Activated T-helper 9 cell treated with anti-CD3 and anti-CD28 coated beads, Interleukin-2, amount 50 U/mL, for 16 hours (primary cell): ENCODE results near the gene PCDHA8.
"Not testable (repeated sequence)": the region's sequence is repeated elsewhere in the genome, so short reads cannot be mapped to it uniquely, and the experiment has no call there.

Experiments used
- DNase-seq: peaks from one replicate; pipeline ENCODE4 v3.0.0-alpha.2; 2020; ENCODE audit warnings: low read depth

The PCDHA8 gene, protein sequence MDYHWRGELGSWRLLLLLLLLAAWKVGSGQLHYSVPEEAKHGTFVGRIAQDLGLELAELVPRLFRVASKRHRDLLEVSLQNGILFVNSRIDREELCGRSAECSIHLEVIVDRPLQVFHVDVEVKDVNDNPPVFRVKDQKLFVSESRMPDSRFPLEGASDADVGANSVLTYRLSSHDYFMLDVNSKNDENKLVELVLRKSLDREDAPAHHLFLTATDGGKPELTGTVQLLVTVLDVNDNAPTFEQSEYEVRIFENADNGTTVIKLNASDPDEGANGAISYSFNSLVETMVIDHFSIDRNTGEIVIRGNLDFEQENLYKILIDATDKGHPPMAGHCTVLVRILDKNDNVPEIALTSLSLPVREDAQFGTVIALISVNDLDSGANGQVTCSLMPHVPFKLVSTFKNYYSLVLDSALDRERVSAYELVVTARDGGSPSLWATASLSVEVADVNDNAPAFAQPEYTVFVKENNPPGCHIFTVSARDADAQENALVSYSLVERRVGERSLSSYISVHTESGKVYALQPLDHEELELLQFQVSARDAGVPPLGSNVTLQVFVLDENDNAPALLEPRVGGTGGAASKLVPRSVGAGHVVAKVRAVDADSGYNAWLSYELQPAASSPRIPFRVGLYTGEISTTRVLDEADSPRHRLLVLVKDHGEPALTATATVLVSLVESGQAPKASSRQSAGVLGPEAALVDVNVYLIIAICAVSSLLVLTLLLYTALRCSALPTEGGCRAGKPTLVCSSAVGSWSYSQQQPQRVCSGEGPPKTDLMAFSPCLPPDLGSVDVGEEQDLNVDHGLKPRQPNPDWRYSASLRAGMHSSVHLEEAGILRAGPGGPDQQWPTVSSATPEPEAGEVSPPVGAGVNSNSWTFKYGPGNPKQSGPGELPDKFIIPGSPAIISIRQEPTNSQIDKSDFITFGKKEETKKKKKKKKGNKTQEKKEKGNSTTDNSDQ

GRCh38 chr5:140840978-140841962, at the start of gene PCDHA8:
TSS of gene PCDHA8 (plus strand) at chr5:140841187. CDS start at chr5:140841322, 135 bp downstream.
- DNase-seq: no peak

DNA sequence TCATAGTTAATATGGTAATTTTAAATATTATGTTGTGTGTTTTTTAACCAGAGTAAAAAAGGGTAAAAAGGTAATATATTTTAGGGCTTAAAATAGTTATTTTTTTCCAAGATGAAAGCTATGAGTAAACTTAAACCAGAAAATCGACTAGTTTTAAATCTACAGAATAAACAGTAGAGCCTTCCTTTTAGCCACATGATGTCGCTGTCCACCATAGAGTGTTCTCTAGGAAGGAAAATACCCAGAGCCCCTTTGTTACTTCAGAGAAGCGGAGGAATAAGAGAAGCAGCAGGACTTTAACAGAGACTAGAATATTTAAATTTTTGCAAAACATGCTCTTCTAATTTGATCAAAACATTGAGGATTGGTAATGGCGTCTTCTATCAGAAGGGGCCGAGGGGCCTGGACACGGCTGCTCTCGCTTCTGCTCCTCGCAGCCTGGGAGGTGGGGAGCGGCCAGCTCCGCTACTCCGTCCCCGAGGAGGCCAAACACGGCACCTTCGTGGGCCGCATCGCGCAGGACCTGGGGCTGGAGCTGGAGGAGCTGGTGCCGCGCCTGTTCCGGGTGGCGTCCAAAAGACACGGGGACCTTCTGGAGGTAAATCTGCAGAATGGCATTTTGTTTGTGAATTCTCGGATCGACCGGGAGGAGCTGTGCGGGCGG, 46.3 kb upstream of the PCDHA8 start, which contains the start of gene PCDHA2:
Gene PCDHA2, plus strand, starts transcription at position 258 of the 664 bp plus-strand sequence.
- no peak for DNase-seq

GRCh38 chr5:140795259-140795641, 45.7 kb upstream of the PCDHA8 start:
- no peak for DNase-seq

GRCh38 chr5:140796072-140796717, 44.8 kb upstream of the PCDHA8 start:
- not testable (repeated sequence) for DNase-seq

DNA sequence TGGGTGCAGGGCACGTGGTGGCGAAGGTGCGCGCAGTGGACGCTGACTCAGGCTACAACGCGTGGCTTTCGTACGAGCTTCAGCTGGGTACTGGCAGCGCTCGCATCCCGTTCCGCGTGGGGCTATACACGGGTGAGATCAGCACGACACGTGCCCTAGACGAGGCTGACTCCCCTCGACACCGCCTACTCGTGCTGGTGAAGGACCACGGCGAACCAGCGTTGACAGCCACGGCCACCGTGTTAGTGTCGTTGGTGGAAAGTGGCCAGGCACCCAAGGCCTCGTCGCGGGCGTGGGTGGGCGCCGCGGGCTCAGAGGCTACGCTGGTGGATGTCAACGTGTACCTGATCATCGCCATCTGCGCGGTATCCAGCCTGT, 44.3 kb upstream of the PCDHA8 start:
- DNase-seq: no peak

- DNase-seq: no peak
Observed at GRCh38 chr5:140800816-140801493, 40.0 kb upstream of the PCDHA8 start, which contains the start of gene PCDHA3. TSS of gene PCDHA3 (plus strand) at chr5:140801057.

DNA sequence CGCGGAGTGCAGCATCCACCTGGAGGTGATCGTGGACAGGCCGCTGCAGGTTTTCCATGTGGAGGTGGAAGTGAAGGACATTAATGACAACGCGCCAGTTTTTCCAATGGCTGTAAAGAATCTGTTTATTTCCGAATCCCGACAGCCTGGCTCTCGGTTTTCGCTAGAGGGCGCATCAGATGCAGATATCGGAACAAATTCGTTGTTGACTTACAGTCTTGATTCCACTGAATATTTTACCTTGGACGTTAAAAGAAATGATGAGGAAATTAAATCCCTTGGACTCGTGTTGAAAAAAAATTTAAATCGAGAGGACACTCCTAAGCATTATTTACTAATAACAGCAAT, 39.5 kb upstream of the PCDHA8 start:
- no peak for DNase-seq

- DNase-seq: not testable (repeated sequence)
Observed at GRCh38 chr5:140802381-140802780, 38.6 kb upstream of the PCDHA8 start.

DNA sequence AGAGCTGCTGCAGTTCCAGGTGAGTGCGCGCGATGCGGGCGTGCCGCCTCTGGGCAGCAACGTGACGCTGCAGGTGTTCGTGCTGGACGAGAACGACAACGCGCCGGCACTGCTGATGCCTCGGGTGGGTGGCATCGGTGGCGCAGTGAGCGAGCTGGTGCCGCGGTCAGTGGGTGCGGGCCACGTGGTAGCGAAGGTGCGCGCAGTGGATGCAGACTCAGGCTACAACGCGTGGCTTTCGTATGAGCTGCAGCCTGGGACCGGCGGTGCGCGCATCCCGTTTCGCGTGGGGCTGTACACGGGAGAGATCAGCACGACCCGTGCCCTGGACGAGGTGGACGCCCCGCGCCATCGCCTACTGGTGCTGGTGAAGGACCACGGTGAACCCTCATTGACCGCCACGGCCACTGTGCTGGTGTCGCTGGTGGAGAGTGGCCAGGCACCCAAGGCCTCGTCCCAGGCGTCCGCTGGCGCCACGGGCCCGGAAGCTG, 38.2 kb upstream of the PCDHA8 start:
- no peak for DNase-seq

DNA sequence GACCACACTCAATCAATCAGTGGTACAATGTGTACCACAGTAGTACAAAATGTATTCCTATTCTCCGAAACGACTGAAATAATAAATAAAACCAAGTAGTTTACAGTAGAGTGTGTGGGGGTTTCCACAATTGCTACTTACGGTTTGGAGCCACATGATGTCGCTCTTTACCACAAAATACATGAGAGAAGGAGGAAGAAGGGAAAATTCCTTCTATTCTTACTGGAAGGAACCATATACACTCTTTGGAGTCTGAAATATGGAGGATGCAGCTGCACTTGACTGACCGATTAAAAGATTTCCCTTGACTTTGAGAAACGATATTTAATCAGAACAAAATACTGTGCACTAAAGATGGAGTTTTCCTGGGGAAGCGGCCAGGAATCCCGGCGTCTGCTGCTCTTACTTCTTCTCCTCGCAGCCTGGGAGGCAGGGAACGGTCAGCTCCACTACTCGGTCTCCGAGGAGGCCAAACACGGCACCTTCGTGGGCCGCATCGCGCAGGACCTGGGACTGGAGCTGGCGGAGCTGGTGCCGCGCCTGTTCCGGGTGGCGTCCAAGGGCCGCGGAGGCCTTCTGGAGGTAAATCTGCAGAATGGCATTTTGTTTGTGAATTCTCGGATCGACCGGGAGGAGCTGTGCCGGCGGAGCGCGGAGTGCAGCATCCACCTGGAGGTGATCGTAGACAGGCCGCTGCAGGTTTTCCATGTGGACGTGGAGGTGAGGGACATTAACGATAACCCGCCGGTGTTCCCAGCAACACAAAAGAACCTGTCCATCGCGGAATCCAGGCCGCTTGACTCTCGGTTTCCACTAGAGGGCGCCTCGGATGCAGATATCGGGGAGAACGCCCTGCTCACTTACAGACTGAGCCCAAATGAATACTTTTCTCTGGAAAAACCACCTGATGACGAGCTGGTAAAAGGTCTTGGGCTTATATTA, 33.9 kb upstream of the PCDHA8 start, which contains the start of gene PCDHA4:
Gene PCDHA4, plus strand, starts transcription at position 235 of the 942 bp plus-strand sequence.
- no peak for DNase-seq

DNA sequence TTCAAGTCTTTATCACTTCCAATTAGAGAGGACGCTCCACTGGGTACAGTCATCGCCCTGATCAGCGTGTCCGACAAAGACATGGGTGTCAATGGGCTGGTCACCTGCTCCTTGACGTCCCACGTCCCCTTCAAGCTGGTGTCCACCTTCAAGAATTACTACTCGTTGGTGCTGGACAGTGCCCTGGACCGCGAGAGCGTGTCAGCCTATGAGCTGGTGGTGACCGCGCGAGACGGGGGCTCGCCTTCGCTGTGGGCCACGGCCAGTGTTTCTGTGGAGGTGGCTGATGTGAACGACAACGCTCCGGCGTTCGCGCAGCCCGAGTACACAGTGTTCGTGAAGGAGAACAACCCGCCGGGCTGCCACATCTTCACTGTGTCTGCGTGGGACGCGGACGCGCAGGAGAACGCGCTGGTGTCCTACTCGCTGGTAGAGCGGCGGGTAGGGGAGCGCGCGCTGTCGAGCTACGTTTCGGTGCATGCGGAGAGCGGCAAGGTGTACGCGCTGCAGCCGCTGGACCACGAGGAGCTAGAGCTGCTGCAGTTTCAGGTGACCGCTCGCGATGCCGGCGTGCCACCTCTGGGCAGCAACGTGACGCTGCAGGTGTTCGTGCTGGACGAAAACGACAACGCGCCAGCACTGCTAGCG, 32.6 kb upstream of the PCDHA8 start:
- not testable (repeated sequence) for DNase-seq

DNA sequence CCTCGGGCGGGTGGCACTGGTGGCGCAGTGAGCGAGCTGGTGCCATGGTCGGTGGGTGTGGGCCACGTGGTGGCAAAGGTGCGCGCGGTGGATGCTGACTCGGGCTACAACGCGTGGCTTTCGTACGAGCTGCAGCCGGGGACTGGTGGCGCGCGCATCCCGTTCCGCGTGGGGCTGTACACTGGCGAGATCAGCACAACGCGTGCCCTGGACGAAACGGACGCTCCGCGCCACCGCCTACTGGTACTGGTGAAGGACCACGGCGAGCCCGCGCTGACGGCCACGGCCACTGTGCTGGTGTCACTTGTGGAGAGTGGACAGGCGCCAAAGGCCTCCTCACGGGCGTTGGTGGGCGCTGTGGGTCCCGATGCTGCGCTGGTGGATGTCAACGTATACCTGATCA, 32.1 kb upstream of the PCDHA8 start:
- no peak for DNase-seq

GRCh38 chr5:140821375-140822280, 19.4 kb upstream of the PCDHA8 start, which contains the start of gene PCDHA5:
TSS of gene PCDHA5 (plus strand) at chr5:140821613.
- DNase-seq: no peak

- no peak for DNase-seq
Observed at GRCh38 chr5:140822281-140822629, 18.7 kb upstream of the PCDHA8 start.

GRCh38 chr5:140822969-140823368, 18.0 kb upstream of the PCDHA8 start:
- not testable (repeated sequence) for DNase-seq

- no peak for DNase-seq
Observed at GRCh38 chr5:140823475-140823874, 17.5 kb upstream of the PCDHA8 start.
